Ectodermal cell (in vitro differentiated cells): ENCODE measurements around the gene COL19A1.
A peak's percentile ranks its signal among the peaks of the same experiment; 100 is the strongest.

Experiments used
- H3K27ac ChIP-seq: 2 replicates; pipeline ENCODE4 v1.7.0; 2013; ENCODE audit warnings: mild to moderate bottlenecking, low read depth, low read length; ENCODE audit not compliant: insufficient read depth, poor library complexity, severe bottlenecking
- H3K27me3 ChIP-seq: 2 replicates; pipeline ENCODE4 v1.7.0; 2013; ENCODE audit warnings: mild to moderate bottlenecking, low read length; ENCODE audit not compliant: insufficient read depth, control insufficient read depth, poor library complexity, severe bottlenecking
- H3K36me3 ChIP-seq: one replicate; pipeline ENCODE4 v1.7.0; 2013; ENCODE audit warnings: low read length; ENCODE audit not compliant: control insufficient read depth, insufficient read depth
- H3K4me1 ChIP-seq: one replicate; pipeline ENCODE4 v1.7.0; 2013; ENCODE audit warnings: low read length; ENCODE audit not compliant: control insufficient read depth, insufficient read depth
- H3K4me3 ChIP-seq: 2 replicates; pipeline ENCODE4 v1.7.0; 2013; ENCODE audit warnings: low read depth, low read length, control low read depth; ENCODE audit not compliant: insufficient read depth
- H3K9me3 ChIP-seq: 2 replicates; pipeline ENCODE4 v1.7.0; 2013; ENCODE audit warnings: mild to moderate bottlenecking, low read length, moderate library complexity; ENCODE audit not compliant: control insufficient read depth
- WGBS, 2 experiments: methylation state at CpG; one replicate each; pipeline ENCODE4 v1.1.7; 2013; ENCODE audit warnings: missing lambda C conversion rate in 2 of 2; 5-methylcytosine and 5-hydroxymethylcytosine counted together

Gene COL19A1

GRCh38 chr6:70152786-70153185 is 286.4 kb downstream of the COL19A1 start:
- WGBS, 2 experiments, result 91% methylated on average over 5 to 6 of the region's 6 CpGs
- no peaks in the 10 kb centered on the region for H3K36me3 ChIP-seq
- no peaks in the 10 kb centered on the region for H3K9me3 ChIP-seq
- no peak overlapping the region for H3K27ac ChIP-seq
- H3K4me1 ChIP-seq, result no peaks in the 10 kb centered on the region
- no peaks in the 10 kb centered on the region for H3K27me3 ChIP-seq
- no peak overlapping the region for H3K4me3 ChIP-seq

- H3K4me3 ChIP-seq, result no peak overlapping the region
- no peak overlapping the region for H3K27ac ChIP-seq
- H3K9me3 ChIP-seq, result no peaks in the 10 kb centered on the region
- no peaks in the 10 kb centered on the region for H3K4me1 ChIP-seq
- WGBS, 2 experiments, result 86 to 100% methylated on average over 1 of the region's 1 CpG
- H3K36me3 ChIP-seq, result no peaks in the 10 kb centered on the region
- H3K27me3 ChIP-seq, result no peaks in the 10 kb centered on the region
Observed at GRCh38 chr6:70157086-70157485, 290.7 kb downstream of the COL19A1 start.

GRCh38 chr6:70160276-70160675 is 293.9 kb downstream of the COL19A1 start:
- no peaks in the 10 kb centered on the region for H3K27me3 ChIP-seq
- no peaks in the 10 kb centered on the region for H3K36me3 ChIP-seq
- WGBS, 2 experiments, result 92 to 96% methylated on average over 1 of the region's 1 CpG
- H3K4me1 ChIP-seq, result no peaks in the 10 kb centered on the region
- H3K9me3 ChIP-seq, result no peaks in the 10 kb centered on the region
- no peak overlapping the region for H3K27ac ChIP-seq
- H3K4me3 ChIP-seq, result no peak overlapping the region

GRCh38 chr6:70162972-70163371 is 296.6 kb downstream of the COL19A1 start:
- Histone ChIP-seq H3K9me3 (no peaks in the 10 kb centered on the region), H3K27ac (no peak overlapping the region), H3K4me3 (no peak overlapping the region), H3K27me3 (peaks cover 3% of the 10 kb centered on the region), H3K36me3 (no peaks in the 10 kb centered on the region), H3K4me1 (no peaks in the 10 kb centered on the region)
- WGBS, 2 experiments, result 100% methylated on average over 2 to 3 of the region's 3 CpGs

GRCh38 chr6:70163795-70164194 is 297.4 kb downstream of the COL19A1 start:
- Histone ChIP-seq H3K4me3 (no peak overlapping the region), H3K27ac (no peak overlapping the region), H3K4me1 (no peaks in the 10 kb centered on the region), H3K27me3 (peaks cover 3% of the 10 kb centered on the region), H3K36me3 (no peaks in the 10 kb centered on the region), H3K9me3 (no peaks in the 10 kb centered on the region)
- 97 to 98% methylated on average over 3 of the region's 3 CpGs for WGBS, 2 experiments

- H3K27me3 ChIP-seq, result peaks cover 3% of the 10 kb centered on the region
- no peaks in the 10 kb centered on the region for H3K4me1 ChIP-seq
- WGBS, 2 experiments, result 95 to 100% methylated on average over 1 to 2 of the region's 2 CpGs
- H3K36me3 ChIP-seq, result no peaks in the 10 kb centered on the region
- no peak overlapping the region for H3K4me3 ChIP-seq
- H3K9me3 ChIP-seq, result no peaks in the 10 kb centered on the region
- no peak overlapping the region for H3K27ac ChIP-seq
Observed at GRCh38 chr6:70164556-70164955, 298.2 kb downstream of the COL19A1 start.

- H3K9me3 ChIP-seq, result no peaks in the 10 kb centered on the region
- peak overlapping the region; percentile 5 for H3K4me3 ChIP-seq
- no peak overlapping the region for H3K27ac ChIP-seq
- no peaks in the 10 kb centered on the region for H3K4me1 ChIP-seq
- H3K36me3 ChIP-seq, result no peaks in the 10 kb centered on the region
- 28 to 29% methylated on average over 24 of the region's 24 CpGs for WGBS, 2 experiments
- peaks cover 3% of the 10 kb centered on the region for H3K27me3 ChIP-seq
Observed at GRCh38 chr6:70166088-70166958, 300.0 kb downstream of the COL19A1 start.

GRCh38 chr6:70168681-70169377 is 302.5 kb downstream of the COL19A1 start:
- Histone ChIP-seq H3K27me3 (peaks cover 3% of the 10 kb centered on the region), H3K4me3 (no peak overlapping the region), H3K4me1 (no peaks in the 10 kb centered on the region), H3K27ac (no peak overlapping the region), H3K36me3 (no peaks in the 10 kb centered on the region), H3K9me3 (no peaks in the 10 kb centered on the region)
- 92 to 96% methylated on average over 5 of the region's 5 CpGs for WGBS, 2 experiments

GRCh38 chr6:70171236-70171635 is 304.9 kb downstream of the COL19A1 start:
- H3K4me3 ChIP-seq, result no peak overlapping the region
- peaks cover 3% of the 10 kb centered on the region for H3K27me3 ChIP-seq
- no peak overlapping the region for H3K27ac ChIP-seq
- no peaks in the 10 kb centered on the region for H3K9me3 ChIP-seq
- H3K4me1 ChIP-seq, result no peaks in the 10 kb centered on the region
- H3K36me3 ChIP-seq, result no peaks in the 10 kb centered on the region

GRCh38 chr6:70172252-70172651 is 305.9 kb downstream of the COL19A1 start:
- 80 to 82% methylated on average over 2 of the region's 2 CpGs for WGBS, 2 experiments
- Histone ChIP-seq H3K27me3 (no peaks in the 10 kb centered on the region), H3K9me3 (no peaks in the 10 kb centered on the region), H3K27ac (no peak overlapping the region), H3K4me1 (no peaks in the 10 kb centered on the region), H3K36me3 (no peaks in the 10 kb centered on the region), H3K4me3 (no peak overlapping the region)
